Mammary epithelial cell (primary cell): Measurements from ENCODE around the gene LDLRAD4.

Source experiments
- CTCF ChIP-seq, 2 donors: IDR thresholded peaks in 1 of 2; conservative IDR thresholded peaks in 1 of 2; 2 replicates each; pipeline ENCODE4 v1.5.1; 2011 to 2012; ENCODE audit warnings: inconsistent platforms in 2 of 2, low read length in 2 of 2, mild to moderate bottlenecking in 2 of 2, control low read depth in 1 of 2, low read depth in 1 of 2; ENCODE audit not compliant: insufficient read depth in 1 of 2; ENCODE audit errors: extremely low read depth in 1 of 2
- EZH2 ChIP-seq: IDR thresholded peaks from 2 replicates; pipeline ENCODE4 v1.6.1; 2012; ENCODE audit warnings: low read length, inconsistent platforms, borderline replicate concordance

GRCh38 chr18:13446610-13447461 is 228.3 kb downstream of the LDLRAD4 start:
- TF ChIP-seq CTCF (conservative IDR thresholded peaks at IDR 0.05 in 1 of 2, IDR thresholded peaks at IDR 0.05 in 1 of 2; ENCODE audit: extremely low read depth in 1 of 2, insufficient read depth in 1 of 2, low read depth in 1 of 2, low read length in 2 of 2), result no peak
- TF ChIP-seq EZH2, result no peak
